IPS-20b (cell line): Measurements from ENCODE around the gene ENO2.

Experiments used
- H3K27ac ChIP-seq: one replicate; pipeline ENCODE4 v1.5.1; 2013; ENCODE audit warnings: low read length
- H3K27me3 ChIP-seq: 2 replicates; pipeline ENCODE4 v1.6.1; 2013; ENCODE audit warnings: mild to moderate bottlenecking, low read length, inconsistent platforms; ENCODE audit not compliant: insufficient read depth
- H3K36me3 ChIP-seq: 2 replicates; pipeline ENCODE4 v1.6.1; 2013; ENCODE audit warnings: low read depth, mild to moderate bottlenecking, inconsistent platforms, low read length, moderate library complexity; ENCODE audit not compliant: insufficient read depth
- H3K4me1 ChIP-seq: 2 replicates; pipeline ENCODE4 v1.6.1; 2013; ENCODE audit warnings: mild to moderate bottlenecking, control low read depth, inconsistent platforms, low read length, moderate library complexity; ENCODE audit not compliant: insufficient read depth
- H3K4me3 ChIP-seq: 2 replicates; pipeline ENCODE4 v1.5.1; 2013; ENCODE audit warnings: mild to moderate bottlenecking, low read length, inconsistent platforms
- H3K9ac ChIP-seq: 2 replicates; pipeline ENCODE4 v1.6.1; 2013; ENCODE audit warnings: low read depth, mild to moderate bottlenecking, inconsistent platforms, low read length, moderate library complexity
- H3K9me3 ChIP-seq: 2 replicates; pipeline ENCODE4 v1.6.1; 2013; ENCODE audit warnings: mild to moderate bottlenecking, low read depth, low read length, inconsistent platforms; ENCODE audit not compliant: insufficient read depth

Gene ENO2

GRCh38 chr12:6950401-6950801 is 36.0 kb downstream of the ENO2 start:
- no peak overlapping the region for H3K27ac ChIP-seq
- no peaks in the 10 kb centered on the region for H3K36me3 ChIP-seq
- no peaks in the 10 kb centered on the region for H3K9me3 ChIP-seq
- H3K9ac ChIP-seq, result no peak overlapping the region
- no peaks in the 10 kb centered on the region for H3K27me3 ChIP-seq
- peaks cover 13% of the 10 kb centered on the region for H3K4me1 ChIP-seq
- H3K4me3 ChIP-seq, result no peak overlapping the region

GRCh38 chr12:6950811-6951540 is 36.6 kb downstream of the ENO2 start, which contains the start of gene PTPN6:
TSS of gene PTPN6 (plus strand) at chr12:6951356. CDS start at chr12:6951513, 157 bp downstream.
- Histone ChIP-seq H3K36me3 (no peaks in the 10 kb centered on the region), H3K27ac (no peak within 1 kb of the TSS), H3K9me3 (no peaks in the 10 kb centered on the region), H3K9ac (no peak within 1 kb of the TSS), H3K4me3 (no peak within 1 kb of the TSS), H3K27me3 (no peaks in the 10 kb centered on the region), H3K4me1 (peaks cover 7% of the 10 kb centered on the region; the same call in 1 of the 2 replicates)

GRCh38 chr12:6951551-6952120 is 37.3 kb downstream of the ENO2 start:
- Histone ChIP-seq H3K27ac (no peak overlapping the region), H3K9ac (no peak overlapping the region), H3K4me1 (peaks cover 7% of the 10 kb centered on the region; the same call in 1 of the 2 replicates)

GRCh38 chr12:6952121-6952862 is 37.9 kb downstream of the ENO2 start:
- H3K27me3 ChIP-seq, result no peaks in the 10 kb centered on the region
- no peak overlapping the region for H3K27ac ChIP-seq
- H3K4me1 ChIP-seq, result peaks cover 3% of the 10 kb centered on the region; the same call in 1 of the 2 replicates
- H3K9ac ChIP-seq, result no peak overlapping the region
- no peak overlapping the region for H3K4me3 ChIP-seq
- H3K36me3 ChIP-seq, result no peaks in the 10 kb centered on the region
- no peaks in the 10 kb centered on the region for H3K9me3 ChIP-seq

More at GRCh38 chr12:6951551-6952120, 37.3 kb downstream of the ENO2 start:
- Histone ChIP-seq H3K27me3 (no peaks in the 10 kb centered on the region), H3K36me3 (no peaks in the 10 kb centered on the region), H3K4me3 (no peak overlapping the region), H3K9me3 (no peaks in the 10 kb centered on the region)

GRCh38 chr12:6952863-6953441 is 38.6 kb downstream of the ENO2 start:
- Histone ChIP-seq H3K36me3 (no peaks in the 10 kb centered on the region), H3K9ac (no peak overlapping the region), H3K9me3 (no peaks in the 10 kb centered on the region), H3K4me3 (no peak overlapping the region), H3K4me1 (peaks cover 3% of the 10 kb centered on the region; the same call in 1 of the 2 replicates), H3K27me3 (no peaks in the 10 kb centered on the region), H3K27ac (no peak overlapping the region)

- Histone ChIP-seq H3K4me1 (peaks cover 3% of the 10 kb centered on the region; the same call in 1 of the 2 replicates), H3K9ac (no peak overlapping the region), H3K27me3 (no peaks in the 10 kb centered on the region), H3K4me3 (no peak overlapping the region), H3K9me3 (no peaks in the 10 kb centered on the region), H3K27ac (no peak overlapping the region), H3K36me3 (no peaks in the 10 kb centered on the region)
Observed at GRCh38 chr12:6953442-6954315, 39.3 kb downstream of the ENO2 start.

- H3K27me3 ChIP-seq, result no peaks in the 10 kb centered on the region
- H3K4me3 ChIP-seq, result no peak overlapping the region
- H3K36me3 ChIP-seq, result no peaks in the 10 kb centered on the region
- H3K27ac ChIP-seq, result no peak overlapping the region
- H3K4me1 ChIP-seq, result peaks cover 3% of the 10 kb centered on the region; the same call in 1 of the 2 replicates
- no peak overlapping the region for H3K9ac ChIP-seq
- no peaks in the 10 kb centered on the region for H3K9me3 ChIP-seq
Observed at GRCh38 chr12:6954316-6955107, 40.1 kb downstream of the ENO2 start.

GRCh38 chr12:6955108-6956020 is 41.0 kb downstream of the ENO2 start:
- H3K9me3 ChIP-seq, result no peaks in the 10 kb centered on the region
- no peaks in the 10 kb centered on the region for H3K27me3 ChIP-seq
- no peak overlapping the region for H3K4me3 ChIP-seq
- no peak overlapping the region for H3K27ac ChIP-seq
- no peak overlapping the region for H3K9ac ChIP-seq
- H3K4me1 ChIP-seq, result peaks cover 3% of the 10 kb centered on the region; the same call in 1 of the 2 replicates
- no peaks in the 10 kb centered on the region for H3K36me3 ChIP-seq

GRCh38 chr12:6956021-6956727 is 41.8 kb downstream of the ENO2 start:
- no peaks in the 10 kb centered on the region for H3K36me3 ChIP-seq
- no peak overlapping the region for H3K9ac ChIP-seq
- no peaks in the 10 kb centered on the region for H3K9me3 ChIP-seq
- no peaks in the 10 kb centered on the region for H3K27me3 ChIP-seq
- no peak overlapping the region for H3K27ac ChIP-seq
- H3K4me1 ChIP-seq, result peaks cover 8% of the 10 kb centered on the region; the same call in 1 of the 2 replicates
- H3K4me3 ChIP-seq, result no peak overlapping the region
